ENCODE data around the gene NANOS2.
A peak's percentile ranks its signal among the peaks of the same experiment; 100 is the strongest.

NANOS2 gene

GRCh38 chr19:45890877-45891276 is 23.7 kb downstream of the NANOS2 start:
- TF ChIP-seq ZNF274 (IDR thresholded peaks at IDR 0.05; ENCODE audit: low read depth, low read length) = no peak
- no peak overlapping the region for H3K4me3 ChIP-seq (ENCODE audit: low read length)

DNA sequence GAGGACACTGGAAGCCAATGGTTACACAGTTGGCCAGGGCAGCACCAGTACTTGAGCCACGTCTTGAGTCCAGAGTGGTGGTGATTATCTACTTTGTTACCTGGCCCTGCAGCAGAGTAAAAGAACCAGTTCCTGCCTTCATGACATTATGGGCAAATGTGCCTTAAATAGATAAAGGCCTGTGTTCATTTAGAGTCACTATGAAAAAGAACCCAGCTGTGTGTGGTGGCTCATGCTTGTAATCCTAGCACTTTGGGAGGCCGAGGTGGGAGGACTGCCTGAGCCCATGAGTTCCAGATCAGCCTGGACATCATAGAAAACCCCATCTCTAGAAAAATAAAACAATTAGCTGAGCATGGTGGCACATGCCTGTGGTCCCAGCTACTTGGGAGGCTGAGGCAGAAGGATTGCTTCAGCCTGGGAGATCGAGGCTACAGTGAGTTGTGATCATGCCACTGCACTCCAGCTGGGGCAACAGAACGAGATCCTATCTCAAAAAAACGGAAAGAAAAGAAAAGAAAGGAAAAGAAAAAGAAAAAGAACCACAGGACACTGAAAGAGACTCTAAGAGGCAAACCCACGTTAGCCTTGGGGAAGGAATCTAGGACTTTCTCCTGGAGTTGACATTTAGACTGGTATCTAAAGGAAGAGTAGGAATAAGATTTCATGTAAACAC is 25.2 kb downstream of the NANOS2 start:
- H3K4me3 ChIP-seq (ENCODE audit: low read length) = no peak overlapping the region
- TF ChIP-seq ZNF274 (IDR thresholded peaks at IDR 0.05; ENCODE audit: low read depth, low read length) = no peak

GRCh38 chr19:45887200-45887710 is 27.3 kb downstream of the NANOS2 start:
- H3K4me3 ChIP-seq (ENCODE audit: low read length) = peak overlapping the region; percentile 57
- TF ChIP-seq ZNF274 (IDR thresholded peaks at IDR 0.05; ENCODE audit: low read depth, low read length) = no peak

DNA sequence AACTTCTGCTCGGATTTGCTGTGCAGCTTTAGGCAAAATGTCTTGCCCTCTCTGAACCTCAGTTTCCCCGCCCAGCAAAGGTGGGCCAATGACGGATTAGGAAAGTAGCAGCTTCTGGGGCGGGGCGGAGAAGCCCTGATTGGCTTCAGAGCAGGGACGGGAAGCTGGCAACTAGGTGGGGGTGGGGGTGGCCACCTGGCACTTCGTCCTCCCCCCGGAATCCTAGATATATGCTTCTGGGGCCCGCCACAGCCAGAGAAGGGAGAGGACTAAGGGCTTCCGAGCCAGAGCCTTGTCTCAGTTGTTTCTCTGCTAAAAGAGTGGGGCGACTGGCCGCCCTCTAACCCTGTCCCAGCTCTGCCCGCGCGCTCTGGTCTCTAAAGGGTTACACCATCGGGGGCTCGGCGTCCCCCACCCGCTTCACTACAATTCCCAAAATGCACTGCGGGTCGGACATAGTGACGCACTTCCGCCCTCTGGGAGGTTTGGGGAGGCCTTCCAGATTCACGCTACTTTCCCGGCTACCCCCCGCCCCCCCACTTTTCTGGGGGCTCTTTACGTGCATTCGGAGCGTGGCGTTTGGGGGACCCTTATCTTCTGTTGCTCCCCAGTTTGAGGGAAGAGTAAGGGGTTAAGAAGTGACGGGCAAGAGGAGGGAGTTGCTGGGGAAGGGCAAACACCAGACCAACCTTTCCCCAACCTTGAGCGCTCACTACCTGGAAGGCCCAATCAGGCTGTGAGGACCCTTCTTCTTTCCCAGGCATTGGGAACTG is 28.0 kb downstream of the NANOS2 start:
- H3K4me3 ChIP-seq (ENCODE audit: low read length) = peak overlapping the region; percentile 57
- TF ChIP-seq ZNF274 (IDR thresholded peaks at IDR 0.05; ENCODE audit: low read depth, low read length) = no peak

DNA sequence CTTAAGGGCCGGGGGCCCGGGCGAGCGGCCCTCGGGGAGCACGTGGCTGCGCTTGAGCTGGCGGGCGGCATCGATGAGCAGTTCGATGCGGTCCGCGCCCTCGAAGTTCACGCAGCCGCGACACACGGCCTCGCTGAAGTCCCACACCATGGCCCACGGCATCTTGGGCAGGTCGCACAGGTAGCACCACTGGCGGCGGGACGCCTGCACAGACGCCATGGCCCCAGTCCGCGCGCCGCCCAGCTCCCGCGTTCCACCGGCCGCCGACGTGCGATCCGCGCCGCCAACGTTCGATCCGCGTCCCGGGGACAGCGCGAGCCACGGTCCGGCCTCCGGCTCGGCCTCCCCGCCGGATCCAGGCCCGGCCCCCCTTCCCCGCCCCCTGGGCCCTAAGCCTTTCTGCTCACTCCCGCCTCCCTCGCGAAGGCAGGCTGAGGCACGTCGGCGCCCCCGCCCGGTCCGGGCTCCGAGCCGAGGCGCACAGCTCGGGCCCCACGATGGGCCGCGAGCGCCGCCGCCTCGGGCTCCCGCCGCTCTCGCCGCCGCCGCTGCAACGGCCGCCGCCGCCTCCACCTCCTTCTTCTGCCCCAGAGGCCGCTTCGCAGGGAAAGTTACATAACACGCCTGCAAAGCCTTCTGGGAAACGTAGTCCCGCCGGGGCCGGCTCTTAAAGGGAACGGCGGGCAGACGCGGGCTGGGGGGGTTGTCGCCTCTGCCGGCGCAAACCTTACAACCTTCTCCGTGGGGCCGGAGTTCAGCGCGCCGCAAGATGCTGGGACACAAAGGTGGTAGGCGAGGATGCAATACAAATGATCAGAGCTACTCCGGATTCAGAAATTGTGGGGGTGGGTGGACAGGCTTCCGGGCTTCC is 28.8 kb downstream of the NANOS2 start, which contains the start of gene IRF2BP1:
Gene IRF2BP1, minus strand, starts transcription at position 586 of the 871 bp plus-strand sequence. Its CDS starts 367 bp downstream, at position 219.
- no peak for TF ChIP-seq ZNF274 (IDR thresholded peaks at IDR 0.05; ENCODE audit: low read depth, low read length)
- H3K4me3 ChIP-seq (ENCODE audit: low read length) = peak within 1 kb of the TSS; percentile 57

GRCh38 chr19:45884682-45885555 is 29.7 kb downstream of the NANOS2 start:
- H3K4me3 ChIP-seq (ENCODE audit: low read length) = peak overlapping the region; percentile 57
- TF ChIP-seq ZNF274 (IDR thresholded peaks at IDR 0.05; ENCODE audit: low read depth, low read length) = no peak

GRCh38 chr19:45883881-45884681 is 30.5 kb downstream of the NANOS2 start:
- H3K4me3 ChIP-seq (ENCODE audit: low read length) = no peak overlapping the region
- no peak for TF ChIP-seq ZNF274 (IDR thresholded peaks at IDR 0.05; ENCODE audit: low read depth, low read length)

- no peak overlapping the region for H3K4me3 ChIP-seq (ENCODE audit: low read length)
These were observed 31.0 kb downstream of the NANOS2 start for GRCh38 chr19:45883586-45883880.

GRCh38 chr19:45882652-45883585 is 31.7 kb downstream of the NANOS2 start:
- no peak for TF ChIP-seq ZNF274 (IDR thresholded peaks at IDR 0.05; ENCODE audit: low read depth, low read length)
- H3K4me3 ChIP-seq (ENCODE audit: low read length) = peak overlapping the region; percentile 55; the same call in 1 of the 2 replicates

More at GRCh38 chr19:45883586-45883880, 31.0 kb downstream of the NANOS2 start:
- no peak for TF ChIP-seq ZNF274 (IDR thresholded peaks at IDR 0.05; ENCODE audit: low read depth, low read length)

- TF ChIP-seq ZNF274 (IDR thresholded peaks at IDR 0.05; ENCODE audit: low read depth, low read length) = no peak
- no peak overlapping the region; the same call in 1 of the 2 replicates for H3K4me3 ChIP-seq (ENCODE audit: low read length)
These were observed 32.6 kb downstream of the NANOS2 start for GRCh38 chr19:45881909-45882528.

All from GM08714 (cell line).